SK-N-MC (cell line): ENCODE data around the gene OR51A7.

Source experiments
- EZH2 ChIP-seq: fragments of 200-600 bp; sonication (generic); IDR thresholded peaks from one replicate; pipeline ENCODE4 v1.6.1; 2017; ENCODE audit warnings: antibody characterized with exemption
- FOXP2 ChIP-seq: optimal IDR thresholded peaks from 2 replicates; pipeline ENCODE3; 2011; ENCODE audit warnings: mild to moderate bottlenecking, moderate library complexity; ENCODE audit not compliant: insufficient read depth; ENCODE audit errors: extremely low read length, control extremely low read depth

DNA sequence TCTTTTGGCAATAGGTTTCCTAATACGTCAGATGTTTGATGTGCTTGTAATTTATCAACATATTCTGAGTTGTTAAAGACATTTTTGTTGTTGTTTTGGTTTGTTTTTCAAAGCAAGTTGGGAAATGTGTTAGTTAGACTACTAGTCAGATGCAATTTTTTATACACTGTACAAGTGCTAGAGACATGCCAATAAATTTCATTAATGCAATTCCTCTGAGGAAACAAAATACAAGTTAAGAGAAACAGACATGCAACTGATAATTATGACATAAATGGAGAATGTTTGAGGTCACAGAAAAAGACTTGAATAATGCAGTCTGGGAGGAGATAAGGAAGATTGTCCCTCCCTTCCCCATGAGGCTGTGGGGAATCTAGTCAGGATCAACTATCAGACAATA is 16.0 kb upstream of the OR51A7 start:
- TF ChIP-seq EZH2, result no peak
- TF ChIP-seq FOXP2, result no peak
